ENCODE results near the gene JAKMIP1.
"Not testable (repeated sequence)": the region's sequence is repeated elsewhere in the genome, so short reads cannot be mapped to it uniquely, and the experiment has no call there.

JAKMIP1 gene

DNA sequence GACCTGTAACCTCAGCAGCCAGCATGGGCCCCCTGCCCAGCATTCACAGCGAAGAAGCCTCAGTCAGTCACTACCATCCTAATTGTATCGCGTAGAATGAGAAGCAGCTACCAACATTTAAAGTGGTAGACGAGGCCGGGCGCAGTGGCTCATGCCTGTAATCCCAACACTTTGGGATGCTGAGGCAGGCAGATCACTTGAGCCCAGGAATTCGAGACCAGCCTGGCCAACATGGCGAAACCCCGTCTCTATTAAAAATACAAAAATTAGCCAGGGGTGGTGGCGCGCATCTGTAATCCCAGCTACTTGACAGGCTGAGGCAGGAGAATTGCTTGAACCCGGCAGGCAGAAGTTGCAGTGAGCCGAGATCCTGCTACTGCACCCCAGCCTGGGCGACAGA, 59.3 kb downstream of the JAKMIP1 start:
- not testable (repeated sequence) for DNase-seq

DNA sequence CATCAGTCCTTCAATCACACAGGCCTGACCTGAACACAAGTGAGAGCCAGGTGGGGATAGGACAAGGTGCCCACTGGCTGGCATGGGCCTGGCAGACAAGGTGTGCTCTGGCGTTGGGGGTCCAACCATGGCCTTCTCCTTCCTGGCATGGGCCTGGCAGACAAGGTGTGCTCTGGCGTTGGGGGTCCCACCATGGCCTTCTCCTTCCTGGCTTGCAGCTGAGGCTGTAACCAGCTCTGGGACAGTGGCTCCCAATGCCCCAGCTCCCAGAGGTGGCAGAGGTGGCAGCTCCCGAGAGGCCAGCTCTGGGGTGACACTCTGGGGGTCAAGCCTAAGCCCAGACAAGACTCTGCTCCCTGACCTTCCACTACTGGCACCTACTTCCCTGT, 62.6 kb downstream of the JAKMIP1 start:
- no peak for DNase-seq

DNA sequence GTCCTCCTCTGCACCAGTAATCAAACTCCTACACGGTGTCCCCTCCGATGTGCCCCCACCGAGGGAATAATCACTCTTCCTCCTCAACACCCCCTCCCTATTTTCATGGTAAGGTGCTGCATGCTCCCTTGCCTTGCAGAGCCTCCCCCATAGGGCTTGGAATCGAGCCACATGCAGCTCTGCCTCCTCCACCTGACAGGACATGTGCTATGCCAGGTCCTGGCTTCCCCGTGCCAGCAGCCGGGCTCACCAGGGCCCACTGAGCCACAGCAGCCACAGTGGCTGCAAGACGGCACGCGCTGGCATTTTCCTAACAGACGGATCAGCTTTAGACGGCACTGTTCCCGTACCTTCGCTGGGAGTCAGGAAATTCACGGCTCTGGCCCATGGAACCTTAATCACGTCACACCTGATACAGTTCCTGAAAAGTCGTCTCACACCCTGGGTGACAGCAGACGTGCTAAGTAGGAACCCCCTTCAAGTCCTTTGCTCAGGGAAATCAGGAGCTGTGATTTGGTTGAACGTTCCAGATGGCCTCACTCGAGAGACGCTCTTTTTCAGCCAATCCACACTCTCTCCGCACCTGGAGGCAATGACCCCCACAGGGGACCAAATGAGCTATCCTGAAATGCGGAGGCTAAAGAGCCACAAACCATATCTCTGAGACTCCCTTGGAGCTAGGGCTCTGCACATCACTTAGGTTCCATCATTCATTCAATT, 63.2 kb downstream of the JAKMIP1 start:
- no peak for DNase-seq

DNA sequence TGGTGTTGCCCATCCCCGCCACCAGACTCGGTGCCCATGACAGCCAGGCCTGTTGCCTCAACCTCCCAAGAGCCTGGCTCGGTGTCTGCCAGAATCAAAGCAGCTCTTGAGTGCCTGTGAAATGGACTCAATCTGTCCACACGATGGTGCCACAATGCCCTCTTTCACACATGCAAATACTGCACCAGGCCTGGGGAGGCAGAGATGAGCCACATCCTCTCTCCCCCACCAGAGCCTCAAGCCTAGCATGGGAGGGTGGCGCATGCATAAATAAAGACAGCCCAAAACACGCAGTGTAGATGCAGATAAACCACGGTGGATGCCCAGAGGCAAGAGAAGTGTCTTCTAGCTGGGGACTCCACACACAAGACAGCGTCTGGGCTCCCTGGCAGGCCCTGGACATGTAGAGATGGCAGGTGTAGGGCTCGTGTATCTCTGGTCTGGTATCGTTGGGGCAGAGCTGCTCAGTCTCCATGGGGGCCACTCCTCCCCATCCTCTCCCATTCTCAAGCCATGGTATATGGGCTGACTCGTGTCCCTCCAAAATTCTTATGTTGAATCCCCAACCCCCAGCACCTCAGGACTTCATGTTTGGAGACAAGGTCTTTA, 65.6 kb downstream of the JAKMIP1 start:
- peak; percentile 28 for DNase-seq

DNA sequence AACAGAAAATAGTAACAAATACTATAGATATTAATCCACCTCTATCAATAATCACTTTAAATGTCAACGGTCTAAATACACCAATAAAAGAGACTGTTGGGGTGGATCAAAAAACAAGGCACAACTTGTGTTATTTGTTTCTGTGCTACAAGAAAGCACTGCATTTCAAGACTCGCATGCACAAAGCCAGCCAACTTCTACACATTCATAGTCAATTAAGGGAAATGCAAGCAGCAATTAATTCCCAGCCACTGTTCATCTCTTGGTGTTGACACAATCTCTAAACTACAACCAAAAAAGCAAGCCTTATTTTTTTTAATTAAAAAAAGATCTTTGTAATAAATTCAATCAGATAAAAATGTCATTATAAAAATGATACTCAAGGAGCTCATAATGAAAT, 67.6 kb downstream of the JAKMIP1 start:
- DNase-seq, result peak; percentile 4

DNA sequence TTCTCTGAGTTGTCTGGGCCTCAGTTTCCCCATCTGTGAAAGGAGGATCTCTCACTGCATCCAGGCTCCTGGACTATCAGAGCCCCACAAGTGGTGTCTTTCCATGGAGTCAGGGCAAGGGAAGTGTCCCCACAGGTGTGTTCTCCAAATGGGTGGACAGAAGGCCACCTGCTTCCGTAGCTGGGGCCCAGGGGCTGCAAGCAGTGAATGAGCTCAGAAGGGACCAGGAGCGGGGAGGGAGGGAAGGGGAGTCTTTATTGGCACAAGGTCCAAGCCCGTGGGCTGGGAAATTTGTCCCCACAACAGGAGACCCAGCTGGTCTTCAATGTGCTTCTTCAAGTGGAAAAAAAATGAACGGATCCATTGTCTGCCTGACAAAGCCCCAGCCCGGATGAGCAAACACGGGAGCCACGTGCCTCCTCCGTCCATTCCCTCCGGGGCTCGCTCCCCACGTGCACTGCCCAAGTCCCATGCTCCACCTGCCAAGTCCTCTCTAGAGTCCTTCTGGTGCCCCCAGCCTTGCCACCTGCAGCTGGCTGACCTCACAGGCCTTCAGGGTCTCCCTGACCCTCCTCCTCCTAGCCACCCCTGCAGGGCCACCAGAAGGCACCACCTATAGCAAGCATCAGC, 72.0 kb downstream of the JAKMIP1 start:
- peak; percentile 95 for DNase-seq

DNA sequence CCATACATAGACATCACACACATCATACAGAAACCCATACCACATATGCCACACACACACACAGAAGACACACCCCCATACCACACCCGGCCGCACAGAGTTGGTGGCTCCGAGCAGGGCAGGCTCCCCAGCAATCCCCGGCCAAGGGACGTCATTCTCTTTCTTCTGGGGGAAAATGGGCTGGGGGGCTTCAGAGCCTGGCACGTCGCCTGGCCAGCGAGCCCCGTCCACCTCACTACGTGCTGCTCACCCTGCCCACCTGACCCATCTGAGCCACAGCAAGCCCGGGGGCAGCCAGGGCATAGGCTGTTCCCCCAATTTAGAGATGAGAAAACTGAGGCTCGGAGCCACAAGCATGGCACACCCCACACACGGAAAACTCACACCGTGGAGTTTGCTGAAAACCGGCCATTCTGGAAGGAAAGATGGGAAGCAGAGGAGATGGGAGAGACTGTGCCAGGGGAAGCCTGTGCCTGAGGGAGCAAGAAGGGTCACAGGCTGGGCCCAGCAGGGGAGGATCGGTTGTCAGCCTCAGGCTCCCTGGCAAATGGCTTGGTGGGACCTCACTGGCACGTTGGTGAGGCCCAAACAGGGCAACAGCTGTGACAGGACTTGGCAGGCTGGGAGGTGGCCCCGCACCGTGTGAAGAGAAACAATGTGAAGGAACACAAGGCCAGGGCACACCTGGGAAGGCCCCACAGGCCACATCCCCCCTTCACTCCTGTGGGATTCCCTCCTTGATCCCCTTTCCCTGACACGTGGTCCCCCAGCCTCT, 73.2 kb downstream of the JAKMIP1 start:
- peak; percentile 51 for DNase-seq

DNA sequence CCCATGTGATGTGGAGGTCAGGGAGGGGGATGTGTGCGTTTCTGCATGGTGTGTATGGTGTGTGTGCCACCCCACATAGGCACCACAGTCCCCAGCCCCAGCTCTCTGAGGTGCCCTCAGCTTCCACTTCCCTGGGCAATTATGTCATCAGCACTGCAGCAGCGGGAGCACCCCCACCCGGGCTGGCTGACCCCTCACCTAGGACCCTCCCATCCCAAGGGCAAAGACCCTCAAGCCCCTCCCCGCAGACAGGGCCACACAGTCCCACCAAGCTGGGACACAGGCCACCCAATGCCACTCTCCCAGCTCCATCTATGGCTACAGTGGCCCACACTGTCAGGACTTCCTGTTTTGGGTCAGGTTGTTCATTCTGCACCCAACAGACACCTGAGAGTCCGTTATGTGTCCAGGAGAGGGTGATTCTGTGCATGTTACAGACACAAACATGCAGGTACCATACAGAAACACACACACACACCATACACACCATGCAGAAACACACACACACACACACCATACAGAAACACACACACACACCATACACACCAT, 75.2 kb downstream of the JAKMIP1 start:
- no peak for DNase-seq

DNA sequence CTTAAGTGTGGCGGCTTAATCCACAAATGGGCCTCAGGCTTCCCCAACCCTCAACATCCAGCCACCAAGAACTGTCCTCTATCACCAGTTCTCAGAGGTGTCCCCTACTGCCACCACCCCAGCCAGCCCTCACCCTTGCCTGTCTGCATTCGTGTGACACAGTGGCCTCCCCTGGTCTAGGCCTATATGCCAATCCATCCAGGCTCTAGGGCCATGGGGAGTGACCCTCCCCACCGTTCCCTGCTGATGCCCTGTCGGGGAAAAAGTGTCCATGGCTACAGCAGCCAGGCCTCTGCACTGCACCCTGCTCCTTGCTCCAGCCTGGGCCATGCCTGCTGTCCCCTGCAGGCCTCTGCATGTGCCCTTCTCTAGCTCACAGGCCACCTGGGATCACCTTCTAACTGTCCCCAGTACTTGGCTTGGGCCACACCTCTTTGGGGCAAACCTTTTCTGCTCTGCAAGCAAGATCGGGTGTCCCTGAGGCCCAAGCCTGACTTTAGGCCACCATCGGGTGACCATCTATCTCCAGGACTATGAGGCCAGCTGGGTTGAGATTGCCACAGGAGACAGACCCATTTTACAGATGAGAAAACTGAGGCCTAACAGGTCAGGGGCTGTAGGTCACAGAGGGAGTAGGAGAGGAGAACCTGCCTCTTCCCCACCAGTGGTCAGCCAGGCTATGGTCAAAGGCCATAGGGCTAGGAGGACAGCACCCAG, 75.8 kb downstream of the JAKMIP1 start:
- no peak for DNase-seq

DNA sequence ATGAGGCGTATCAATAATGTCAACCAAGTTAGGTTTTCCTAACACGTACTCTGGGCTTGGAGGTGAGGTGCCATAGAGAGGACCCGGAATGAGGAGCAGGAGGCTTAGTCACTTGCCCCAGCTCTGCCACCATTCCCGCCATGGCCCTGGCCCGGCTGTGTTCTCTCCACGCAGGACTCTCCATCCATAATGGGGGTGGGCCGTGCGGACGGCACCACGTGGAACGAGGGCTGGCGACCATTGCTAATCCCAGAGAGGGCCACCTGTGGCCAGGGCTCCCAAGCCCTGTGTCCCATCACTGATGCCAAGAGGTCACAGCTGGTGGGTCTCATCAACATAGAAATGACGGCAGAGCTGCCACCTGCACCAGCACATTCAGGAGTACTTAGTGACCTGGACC, 76.4 kb downstream of the JAKMIP1 start:
- DNase-seq, result no peak

DNA sequence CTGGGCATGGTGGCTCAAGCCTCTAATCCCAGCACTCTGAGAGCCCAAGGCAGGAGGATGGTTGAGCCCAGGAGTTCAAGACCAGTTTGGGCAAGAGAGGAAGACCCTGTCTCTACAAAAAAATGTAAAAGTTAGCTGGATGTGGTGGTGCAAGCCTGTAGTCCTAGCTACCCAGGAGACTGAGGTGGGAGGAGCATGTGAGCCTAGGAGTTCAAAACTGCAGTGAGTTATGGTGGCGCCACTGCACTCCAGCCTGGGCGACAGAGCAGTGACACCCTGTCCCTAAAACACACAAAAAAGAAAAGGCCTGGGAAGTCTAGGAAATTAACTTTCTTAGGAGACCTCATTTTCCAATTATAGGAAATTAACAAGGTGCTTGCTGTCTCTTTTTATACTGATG, 76.8 kb downstream of the JAKMIP1 start:
- DNase-seq, result peak; percentile 7

DNA sequence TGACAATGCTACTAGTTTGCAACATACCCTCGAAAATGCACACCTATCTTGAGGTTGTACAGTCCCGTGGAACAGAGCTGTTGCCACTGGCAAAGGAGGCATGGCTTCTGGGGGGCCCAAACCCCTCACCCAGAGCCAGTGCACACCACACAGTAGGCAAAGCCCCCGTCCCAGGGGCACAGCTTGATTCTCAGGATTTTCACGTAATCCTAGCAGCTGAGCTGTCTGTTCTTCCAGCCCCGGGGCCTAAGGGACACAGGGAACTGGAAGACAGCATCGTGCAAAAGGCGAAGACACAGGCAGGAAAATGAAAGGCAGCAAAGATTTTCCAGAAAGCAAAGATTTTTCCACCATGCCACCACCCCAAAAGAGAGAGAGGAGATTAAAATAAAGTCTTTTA, 77.2 kb downstream of the JAKMIP1 start:
- DNase-seq, result no peak

DNA sequence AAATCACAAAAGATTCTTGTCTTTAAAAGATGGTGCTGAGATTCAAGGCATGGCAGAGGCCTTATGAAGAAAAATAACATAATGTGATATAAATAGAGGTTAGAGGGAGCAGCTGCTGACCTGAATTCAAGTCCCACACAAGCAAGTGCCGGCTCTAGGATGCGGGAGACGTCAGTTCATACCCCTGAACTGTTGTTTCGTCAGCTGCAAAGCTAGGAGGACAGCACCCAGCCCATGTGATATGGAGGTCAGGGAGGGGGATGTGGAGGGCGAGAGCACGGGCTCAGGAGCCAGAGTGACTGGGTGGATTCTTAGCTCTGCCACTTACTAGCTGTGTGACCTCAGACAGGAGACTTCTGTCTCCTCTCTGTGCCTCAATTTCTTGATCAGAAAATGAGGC, 77.9 kb downstream of the JAKMIP1 start:
- no peak for DNase-seq

DNA sequence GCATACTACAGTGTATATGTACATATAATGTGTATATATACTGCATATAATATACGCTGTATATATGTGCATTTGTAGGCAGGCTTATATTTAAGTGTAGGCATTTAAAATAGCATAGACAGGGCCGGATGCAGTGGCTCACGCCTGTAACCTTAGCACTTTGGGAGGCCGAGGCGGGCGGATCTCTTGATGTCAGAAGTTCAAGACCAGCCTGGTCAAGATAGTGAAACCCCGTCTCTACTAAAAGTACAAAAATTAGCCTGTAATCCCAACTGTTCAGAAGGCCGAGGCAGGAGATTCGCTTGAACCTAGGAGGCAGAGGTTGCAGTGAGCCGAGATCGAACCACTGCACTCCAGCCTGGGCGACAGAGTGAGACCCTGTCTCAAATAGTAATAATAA, 78.4 kb downstream of the JAKMIP1 start:
- DNase-seq, result no peak

DNA sequence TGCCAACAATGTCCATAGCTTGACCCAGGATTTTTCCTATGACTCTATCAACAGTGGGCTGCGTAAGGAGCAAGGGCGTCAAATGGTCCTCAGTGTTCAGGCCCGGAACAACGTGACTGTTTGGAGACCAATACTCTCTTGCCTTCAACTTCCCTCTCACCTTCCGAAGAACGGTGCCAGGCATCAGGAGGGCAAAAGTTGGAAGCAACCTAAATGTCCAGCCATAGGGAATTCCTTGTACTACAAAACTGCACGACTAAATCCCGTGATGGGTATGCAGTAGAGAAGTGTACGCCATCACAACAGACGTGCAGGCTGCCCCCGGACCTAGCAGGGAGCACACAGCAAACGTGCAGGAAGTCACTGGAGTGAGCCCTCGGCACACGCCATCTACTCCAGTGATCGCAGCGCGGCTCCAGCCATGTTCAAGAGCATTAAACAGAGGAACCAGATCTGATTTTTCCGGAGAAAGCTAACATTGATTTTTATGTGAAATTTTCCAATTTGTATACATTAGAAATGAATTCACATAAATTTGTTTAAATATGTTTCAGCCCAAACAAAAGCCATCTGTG, 79.0 kb downstream of the JAKMIP1 start:
- no peak for DNase-seq

DNA sequence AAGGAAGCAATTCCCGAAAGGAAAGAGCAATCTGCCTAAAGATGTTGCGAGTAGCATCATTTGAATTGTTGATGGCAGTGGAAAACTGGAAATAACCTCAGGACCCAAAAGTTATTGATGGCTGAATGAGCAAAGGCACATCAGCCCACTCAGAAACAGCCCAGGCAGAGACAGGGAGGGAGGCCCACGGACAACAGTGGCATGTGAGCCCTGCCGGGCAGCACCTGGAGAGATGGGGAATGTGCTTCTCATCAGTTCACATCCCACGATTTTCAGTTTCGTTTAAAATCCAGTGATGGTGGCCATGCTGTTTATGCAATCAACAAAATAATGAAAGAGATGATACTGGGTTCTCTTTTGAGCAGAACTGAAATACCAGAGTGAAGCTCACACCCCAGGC, 80.0 kb downstream of the JAKMIP1 start:
- no peak for DNase-seq

DNA sequence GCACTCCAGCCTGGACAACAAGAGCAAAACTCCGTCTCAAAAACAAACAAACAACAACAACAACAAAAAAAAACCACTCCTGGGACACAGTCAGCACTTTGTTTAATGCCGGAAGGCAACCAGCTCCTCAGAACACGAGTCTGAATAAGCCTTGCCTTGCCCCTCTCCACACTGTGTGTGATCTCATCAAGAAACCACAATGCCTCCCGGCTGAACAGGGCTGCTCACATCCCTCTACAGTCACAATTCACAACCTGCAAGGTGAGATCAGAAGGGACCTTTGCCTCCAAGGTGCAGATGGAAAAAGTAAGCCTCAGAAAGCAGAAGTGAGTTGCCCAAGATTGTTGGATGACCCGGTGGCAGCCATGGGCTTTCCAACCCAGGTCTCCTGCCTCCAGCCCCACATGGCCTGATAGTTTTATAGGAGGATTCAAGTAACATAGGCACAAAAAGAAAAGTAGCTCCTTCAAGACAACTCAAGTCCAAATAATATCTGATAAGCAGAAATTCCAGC, 80.8 kb downstream of the JAKMIP1 start:
- no peak for DNase-seq

DNA sequence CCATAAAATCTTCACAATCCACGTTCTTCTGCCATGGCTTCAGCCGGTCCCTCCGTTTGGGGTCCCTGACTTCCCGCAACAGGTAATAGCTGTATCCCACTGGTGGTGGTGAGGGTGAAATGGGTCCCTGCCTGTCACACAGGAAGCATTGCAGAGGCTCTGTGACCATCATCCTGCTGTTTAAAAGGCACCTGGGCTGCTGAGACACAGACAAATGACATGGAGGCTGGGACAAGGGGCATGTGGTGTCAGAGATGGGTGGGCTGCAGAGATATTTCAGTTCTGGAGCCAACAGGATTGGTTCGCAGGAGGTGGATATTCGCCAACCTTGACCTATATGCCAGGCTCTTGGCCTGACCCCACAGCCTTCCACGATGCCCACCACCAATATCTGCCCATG, 82.1 kb downstream of the JAKMIP1 start:
- no peak for DNase-seq

DNA sequence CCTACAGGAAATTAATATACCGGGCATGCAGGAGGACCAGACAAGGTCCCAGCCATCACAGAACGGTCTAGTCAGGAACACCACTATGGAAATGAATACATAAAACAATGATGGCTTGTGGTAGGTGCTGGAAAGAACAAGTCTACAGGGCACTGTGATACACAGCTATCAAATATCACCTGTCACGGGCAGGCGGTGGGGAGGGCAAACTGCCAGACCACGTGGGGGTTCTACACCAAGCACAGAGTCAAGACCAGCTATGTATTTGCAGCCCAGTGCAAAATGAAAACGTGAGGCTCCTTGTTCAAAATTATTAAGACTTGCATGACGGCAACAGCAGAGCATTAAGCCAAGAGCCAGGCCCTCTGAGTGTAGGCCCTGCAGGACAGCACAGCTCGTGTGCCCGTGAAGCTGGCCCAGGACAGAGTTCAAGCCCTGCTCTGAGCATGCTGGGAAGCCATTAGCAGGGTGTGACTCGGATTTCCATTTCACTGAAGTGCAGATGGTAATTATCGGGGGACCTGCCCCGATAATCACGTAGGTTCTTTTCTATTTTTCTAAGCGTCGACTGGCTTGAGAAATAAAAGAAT, 83.6 kb downstream of the JAKMIP1 start:
- DNase-seq, result peak; percentile 63

DNA sequence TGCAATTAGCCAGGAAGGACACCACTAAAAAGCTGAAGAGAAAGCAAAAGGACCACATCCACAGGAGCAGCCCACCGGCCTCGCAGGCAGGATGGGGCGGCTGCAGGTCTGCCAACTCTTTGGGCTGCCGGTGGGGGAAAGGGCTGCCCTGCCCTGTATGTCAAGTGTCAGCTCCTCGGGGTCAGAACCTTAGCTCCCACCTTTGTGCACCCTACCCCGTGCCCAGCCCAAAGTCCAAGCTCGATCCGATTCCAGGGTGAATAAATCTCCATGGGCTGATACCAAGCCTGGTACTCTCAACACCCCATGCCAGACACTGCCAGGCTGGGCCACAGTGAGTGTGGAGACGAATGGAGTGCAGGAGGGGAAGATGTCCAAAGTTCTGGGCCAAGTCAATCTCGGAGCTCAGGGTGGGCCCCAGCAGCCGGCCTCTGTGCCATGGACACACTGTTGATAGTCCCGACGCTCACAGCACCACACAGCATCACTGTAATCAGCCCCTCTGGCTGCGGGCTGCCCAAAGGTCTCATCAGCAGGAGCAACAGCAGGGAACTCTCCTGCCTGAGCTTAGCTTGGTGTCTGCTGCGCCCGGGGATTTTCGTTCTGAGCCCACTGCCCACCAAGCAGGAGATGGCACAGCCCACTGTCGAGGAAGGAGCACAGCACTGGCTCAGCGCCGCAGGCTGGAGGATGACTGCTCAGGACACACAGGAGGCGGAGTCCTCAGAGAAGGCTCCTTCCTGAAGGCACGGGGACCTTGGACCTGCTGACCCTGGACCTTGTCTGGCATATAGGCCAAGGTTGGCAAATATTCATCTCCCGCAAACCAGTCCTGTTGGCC, 84.4 kb downstream of the JAKMIP1 start:
- no peak for DNase-seq

DNA sequence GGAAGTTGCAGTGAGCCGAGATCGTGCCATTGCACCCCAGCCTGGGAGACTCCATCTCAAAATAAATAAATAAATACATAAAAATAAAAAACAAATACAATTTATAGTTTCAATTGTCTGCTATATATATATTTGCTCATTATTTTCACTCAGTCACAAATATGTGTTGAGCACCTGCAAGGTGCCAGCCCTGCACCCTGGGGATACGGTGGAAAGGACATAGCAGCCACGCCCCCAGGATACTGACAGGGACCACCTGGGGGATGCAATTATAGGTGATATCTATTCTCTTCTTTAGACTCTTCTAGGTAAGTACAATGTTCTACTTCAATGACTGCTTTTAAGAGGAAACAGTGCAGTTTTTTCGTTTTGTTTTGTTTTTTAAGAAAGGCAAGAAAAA, 85.0 kb downstream of the JAKMIP1 start:
- peak; percentile 53 for DNase-seq

All from NCI-H69 (cell line).